HepG2 (cell line): Measurements from ENCODE around the gene TFAP2A. TPM values are rescaled to one million over a fixed set of nuclear protein-coding genes. Genes with fewer than 3 reads are reported as not detected.

Source experiments
- CBX2 ChIP-seq, 2 experiments: fragments of 200-600 bp in 1 of 2; sonication (generic); formaldehyde crosslinking in 1 of 2; IDR thresholded peaks; 2 replicates each; pipeline versions ENCODE4 v1.7.0 to v1.8.1; 2018 to 2022; ENCODE audit warnings: low read depth in 2 of 2, low read length in 1 of 2, mild to moderate bottlenecking in 1 of 2, missing genetic modification reagents in 1 of 2
- GABPB1 ChIP-seq: IDR thresholded peaks from 2 replicates; pipeline ENCODE4 v1.6.1; 2016; ENCODE audit warnings: mild to moderate bottlenecking, missing genetic modification reagents, moderate library complexity, missing compliant biosample characterization
- HDAC2 ChIP-seq: sonication (generic); formaldehyde crosslinking; IDR thresholded peaks from 2 replicates; pipeline ENCODE4 v1.4.0; 2020; ENCODE audit warnings: missing genetic modification reagents
- SMAD1 ChIP-seq: sonication (generic); formaldehyde crosslinking; IDR thresholded peaks from 2 replicates; pipeline ENCODE4 v1.4.0; 2020; ENCODE audit warnings: missing genetic modification reagents, low read depth, mild to moderate bottlenecking, borderline replicate concordance
- SMARCE1 ChIP-seq: fragments of 450-650 bp; IDR thresholded peaks from 2 replicates; pipeline ENCODE4 v1.6.1; 2017; ENCODE audit warnings: borderline replicate concordance
- SP2 ChIP-seq: sonication (generic); formaldehyde crosslinking; IDR thresholded peaks from 2 replicates; pipeline ENCODE4 v1.5.1; 2020; ENCODE audit warnings: mild to moderate bottlenecking, missing genetic modification reagents
- ZBTB40 ChIP-seq, 2 experiments: fragments of 450-650 bp in 1 of 2; sonication (generic) in 1 of 2; formaldehyde crosslinking in 1 of 2; IDR thresholded peaks; 2 replicates each; pipeline versions ENCODE4 v1.6.1 to v1.8.0; 2016 to 2022; ENCODE audit warnings: antibody characterized with exemption in 1 of 2, mild to moderate bottlenecking in 1 of 2, missing genetic modification reagents in 1 of 2
- ZFY ChIP-seq: sonication (generic); formaldehyde crosslinking; IDR thresholded peaks from 2 replicates; pipeline ENCODE4 v1.4.0; 2020; ENCODE audit warnings: missing genetic modification reagents
- ZNF12 ChIP-seq: sonication (generic); formaldehyde crosslinking; IDR thresholded peaks from 2 replicates; pipeline ENCODE4 v1.5.0; 2020; ENCODE audit warnings: missing genetic modification reagents
- ZNF329 ChIP-seq: sonication (generic); formaldehyde crosslinking; IDR thresholded peaks from 2 replicates; pipeline ENCODE4 v1.9.0; 2021; ENCODE audit warnings: low read depth, mild to moderate bottlenecking, missing genetic modification reagents
- ZNF577 ChIP-seq: sonication (generic); formaldehyde crosslinking; IDR thresholded peaks from 2 replicates; pipeline ENCODE4 v1.4.0; 2020; ENCODE audit warnings: mild to moderate bottlenecking, low read depth, missing genetic modification reagents, borderline replicate concordance
- polyA plus RNA-seq, 8 experiments: library from polyadenylated mRNA; depleted of rRNA in 3 of 8; stranded (reverse) in 7 of 8; unstranded in 1 of 8; fragments of >200 nt; fragmentation: Illumina TruSeq in 4 of 8; extraction: Trizol in 4 of 8; gene quantifications; 2 replicates each; pipeline versions ENCODE4 v1.2.1 to v1.2.3, GENCODE V29; 2011 to 2016; ENCODE audit warnings: low read depth in 4 of 8, missing spikeins in 1 of 8, mixed read lengths in 1 of 8; ENCODE audit not compliant: insufficient read depth in 1 of 8
- total RNA-seq, 5 experiments: library from RNA; depleted of rRNA; stranded (reverse); fragments of >200 nt; fragmentation: Illumina TruSeq; extraction: Trizol; gene quantifications; 2 replicates each; pipeline ENCODE4 v1.2.3, GENCODE V29; 2016; ENCODE audit warnings: low read depth in 1 of 5
- TF ChIP-seq, protein P1 (sequence below): sonication (generic); formaldehyde crosslinking; conservative IDR thresholded peaks from 2 replicates; pipeline ENCODE4 v1.4.0; 2020; ENCODE audit warnings: mild to moderate bottlenecking, missing genetic modification reagents, moderate library complexity
- TF ChIP-seq, protein P2 (sequence below): sonication (generic); formaldehyde crosslinking; IDR thresholded peaks from 2 replicates; pipeline ENCODE4 v1.5.0; 2020; ENCODE audit warnings: missing genetic modification reagents, mild to moderate bottlenecking, borderline replicate concordance

TFAP2A gene
- total and polyA plus RNA-seq, 2 of the 13 experiments (the other 11 are each of a cell fraction or from before 2014, with no cell fraction given), result not detected

- TF ChIP-seq ZBTB40 (IDR thresholded peaks at IDR 0.05), result no peak
- TF ChIP-seq ZBTB40 (CRISPR knock-in tag; IDR thresholded peaks at IDR 0.05), result peak; percentile 66; the same call in 1 of the 2 replicates
- TF ChIP-seq, protein P1, sequence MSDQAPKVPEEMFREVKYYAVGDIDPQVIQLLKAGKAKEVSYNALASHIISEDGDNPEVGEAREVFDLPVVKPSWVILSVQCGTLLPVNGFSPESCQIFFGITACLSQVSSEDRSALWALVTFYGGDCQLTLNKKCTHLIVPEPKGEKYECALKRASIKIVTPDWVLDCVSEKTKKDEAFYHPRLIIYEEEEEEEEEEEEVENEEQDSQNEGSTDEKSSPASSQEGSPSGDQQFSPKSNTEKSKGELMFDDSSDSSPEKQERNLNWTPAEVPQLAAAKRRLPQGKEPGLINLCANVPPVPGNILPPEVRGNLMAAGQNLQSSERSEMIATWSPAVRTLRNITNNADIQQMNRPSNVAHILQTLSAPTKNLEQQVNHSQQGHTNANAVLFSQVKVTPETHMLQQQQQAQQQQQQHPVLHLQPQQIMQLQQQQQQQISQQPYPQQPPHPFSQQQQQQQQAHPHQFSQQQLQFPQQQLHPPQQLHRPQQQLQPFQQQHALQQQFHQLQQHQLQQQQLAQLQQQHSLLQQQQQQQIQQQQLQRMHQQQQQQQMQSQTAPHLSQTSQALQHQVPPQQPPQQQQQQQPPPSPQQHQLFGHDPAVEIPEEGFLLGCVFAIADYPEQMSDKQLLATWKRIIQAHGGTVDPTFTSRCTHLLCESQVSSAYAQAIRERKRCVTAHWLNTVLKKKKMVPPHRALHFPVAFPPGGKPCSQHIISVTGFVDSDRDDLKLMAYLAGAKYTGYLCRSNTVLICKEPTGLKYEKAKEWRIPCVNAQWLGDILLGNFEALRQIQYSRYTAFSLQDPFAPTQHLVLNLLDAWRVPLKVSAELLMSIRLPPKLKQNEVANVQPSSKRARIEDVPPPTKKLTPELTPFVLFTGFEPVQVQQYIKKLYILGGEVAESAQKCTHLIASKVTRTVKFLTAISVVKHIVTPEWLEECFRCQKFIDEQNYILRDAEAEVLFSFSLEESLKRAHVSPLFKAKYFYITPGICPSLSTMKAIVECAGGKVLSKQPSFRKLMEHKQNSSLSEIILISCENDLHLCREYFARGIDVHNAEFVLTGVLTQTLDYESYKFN (CRISPR knock-in tag), result peak; percentile 27; the same call in 1 of the 2 replicates
- no peak for TF ChIP-seq CBX2 (IDR thresholded peaks at IDR 0.05; ENCODE audit: low read depth, low read length)
- peak; percentile 54; the same call in 1 of the 2 replicates for TF ChIP-seq CBX2 (CRISPR knock-in tag; IDR thresholded peaks at IDR 0.05; ENCODE audit: low read depth)
- no peak for TF ChIP-seq HDAC2 (CRISPR knock-in tag)
- TF ChIP-seq SMARCE1, result no peak
- TF ChIP-seq ZNF12 (CRISPR knock-in tag), result no peak
- no peak for TF ChIP-seq SP2 (CRISPR knock-in tag)
- TF ChIP-seq GABPB1 (CRISPR knock-in tag), result peak; percentile 78
- 0 out of 2 replicates have a peak, but pooled peaks have one; percentile 29 for TF ChIP-seq SMAD1
- TF ChIP-seq ZNF577 (CRISPR knock-in tag), result no peak
- peak; percentile 75 for TF ChIP-seq ZFY (CRISPR knock-in tag)
- TF ChIP-seq, protein P2, sequence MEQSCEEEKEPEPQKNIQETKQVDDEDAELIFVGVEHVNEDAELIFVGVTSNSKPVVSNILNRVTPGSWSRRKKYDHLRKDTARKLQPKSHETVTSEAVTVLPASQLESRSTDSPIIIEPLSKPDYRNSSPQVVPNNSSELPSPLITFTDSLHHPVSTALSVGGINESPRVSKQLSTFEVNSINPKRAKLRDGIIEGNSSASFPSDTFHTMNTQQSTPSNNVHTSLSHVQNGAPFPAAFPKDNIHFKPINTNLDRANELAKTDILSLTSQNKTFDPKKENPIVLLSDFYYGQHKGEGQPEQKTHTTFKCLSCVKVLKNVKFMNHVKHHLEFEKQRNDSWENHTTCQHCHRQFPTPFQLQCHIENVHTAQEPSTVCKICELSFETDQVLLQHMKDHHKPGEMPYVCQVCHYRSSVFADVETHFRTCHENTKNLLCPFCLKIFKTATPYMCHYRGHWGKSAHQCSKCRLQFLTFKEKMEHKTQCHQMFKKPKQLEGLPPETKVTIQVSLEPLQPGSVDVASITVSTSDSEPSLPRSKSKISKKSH, result peak; percentile 39; the same call in 1 of the 2 replicates
- TF ChIP-seq ZNF329 (CRISPR knock-in tag), result no peak
These were observed 11.3 kb upstream of the TFAP2A start (continued) for GRCh38 chr6:10425975-10426780.
